ENCODE measurements around the gene TMEM145.
"Not testable (repeated sequence)": the region's sequence is repeated elsewhere in the genome, so short reads cannot be mapped to it uniquely, and the experiment has no call there.

TMEM145 gene

DNA sequence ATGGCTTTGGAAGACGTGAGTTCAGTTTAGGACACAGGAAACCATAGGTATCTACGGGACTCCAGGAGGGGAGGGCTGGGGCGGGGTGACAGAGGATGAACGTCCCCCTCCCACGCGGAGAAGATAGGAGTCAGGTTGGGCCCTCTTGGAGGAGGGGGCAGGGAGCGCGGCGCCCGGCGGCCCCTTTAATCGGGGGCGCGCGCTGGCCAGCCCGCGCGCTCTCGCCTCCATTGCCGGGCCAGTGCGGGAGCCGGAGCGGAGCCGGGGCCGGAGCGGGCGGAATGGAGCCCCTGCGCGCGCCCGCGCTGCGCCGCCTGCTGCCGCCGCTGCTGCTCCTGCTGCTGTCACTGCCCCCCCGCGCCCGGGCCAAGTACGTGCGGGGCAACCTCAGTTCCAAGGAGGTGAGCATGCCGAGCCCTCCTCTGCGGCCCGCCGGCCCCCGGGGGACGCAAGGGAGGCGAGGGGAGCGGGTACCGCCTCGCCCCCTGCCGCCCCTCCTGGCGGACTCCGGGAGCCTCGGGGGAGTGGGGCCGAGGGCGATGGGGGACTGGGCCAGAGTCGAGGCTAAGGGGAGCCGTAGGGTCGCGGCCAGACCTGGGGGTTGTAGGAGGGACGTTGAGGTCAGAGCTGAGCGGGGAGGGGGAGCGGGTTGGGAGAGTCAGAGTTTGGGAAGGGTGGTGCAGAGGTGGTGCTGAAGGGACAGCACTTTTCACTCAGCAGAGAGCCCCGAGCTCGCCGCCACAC, at the start of gene TMEM145:
TMEM145 (plus strand) TSS at position 214 of the 744 bp plus-strand sequence; CDS start at position 282, 68 bp downstream.
- peak; percentile 54 for DNase-seq

- DNase-seq, result not testable (repeated sequence)
These were observed 47.0 kb upstream of the TMEM145 start for GRCh38 chr19:42266105-42266504.

DNA sequence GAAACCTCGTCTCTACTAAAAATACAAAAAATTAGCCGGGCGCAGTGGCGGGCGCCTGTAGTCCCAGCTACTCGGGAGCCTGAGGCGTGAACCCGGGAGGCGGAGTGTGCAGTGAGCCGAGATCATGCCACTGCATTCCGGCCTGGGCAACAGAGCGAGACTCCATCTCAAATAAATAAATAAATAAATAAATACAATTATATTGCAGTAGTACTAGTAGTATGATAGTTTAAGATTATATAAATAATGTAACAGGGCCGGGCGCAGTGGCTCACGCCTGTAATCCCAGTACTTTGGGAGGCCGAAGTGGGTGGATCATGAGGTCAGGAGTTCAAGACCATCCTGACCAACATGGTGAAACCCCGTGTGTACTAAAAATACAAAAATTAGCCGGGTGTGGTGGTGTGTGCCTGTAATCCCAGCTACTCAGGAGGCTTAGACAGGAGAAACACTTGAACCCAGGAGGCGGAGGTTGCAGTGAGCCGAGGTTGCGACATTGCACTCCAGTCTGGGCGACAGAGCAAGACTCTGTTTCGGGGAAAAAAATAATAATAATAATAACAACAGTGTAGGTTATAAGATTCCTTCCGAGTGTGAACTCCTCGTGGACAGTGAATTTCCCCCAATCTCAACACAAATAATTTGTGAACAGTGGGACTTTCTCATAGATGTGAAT, 46.0 kb upstream of the TMEM145 start:
- not testable (repeated sequence) for DNase-seq

GRCh38 chr19:42267644-42268141, 45.4 kb upstream of the TMEM145 start:
- DNase-seq, result no peak

DNA sequence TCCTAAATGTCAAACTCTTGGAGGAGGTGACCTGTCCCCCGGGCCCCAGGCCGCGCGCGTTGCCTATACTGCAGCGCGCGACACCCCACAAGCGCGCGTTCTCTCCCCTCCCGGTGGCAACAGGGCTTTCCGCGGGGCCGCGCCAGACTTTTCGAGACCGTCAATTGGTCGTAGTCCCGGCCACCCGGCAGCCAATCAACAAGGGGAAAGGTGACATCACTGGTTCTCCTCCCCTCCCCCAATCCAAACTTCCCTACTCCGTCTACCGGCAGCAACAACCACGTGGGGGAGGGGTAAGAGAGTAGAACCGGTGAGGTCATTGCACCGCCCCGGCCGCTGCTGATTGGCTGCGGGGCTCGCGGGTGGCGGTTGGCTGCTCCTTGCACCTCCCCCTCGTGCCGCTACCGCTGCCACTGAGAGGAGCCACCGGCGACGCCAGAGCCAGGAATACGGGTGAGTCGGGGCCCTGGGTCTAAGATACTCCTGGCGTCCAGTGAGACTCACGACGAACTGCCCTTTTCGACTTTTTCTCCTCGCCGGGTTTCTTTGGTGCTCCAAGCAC, 44.9 kb upstream of the TMEM145 start:
- DNase-seq, result peak; percentile 98

DNA sequence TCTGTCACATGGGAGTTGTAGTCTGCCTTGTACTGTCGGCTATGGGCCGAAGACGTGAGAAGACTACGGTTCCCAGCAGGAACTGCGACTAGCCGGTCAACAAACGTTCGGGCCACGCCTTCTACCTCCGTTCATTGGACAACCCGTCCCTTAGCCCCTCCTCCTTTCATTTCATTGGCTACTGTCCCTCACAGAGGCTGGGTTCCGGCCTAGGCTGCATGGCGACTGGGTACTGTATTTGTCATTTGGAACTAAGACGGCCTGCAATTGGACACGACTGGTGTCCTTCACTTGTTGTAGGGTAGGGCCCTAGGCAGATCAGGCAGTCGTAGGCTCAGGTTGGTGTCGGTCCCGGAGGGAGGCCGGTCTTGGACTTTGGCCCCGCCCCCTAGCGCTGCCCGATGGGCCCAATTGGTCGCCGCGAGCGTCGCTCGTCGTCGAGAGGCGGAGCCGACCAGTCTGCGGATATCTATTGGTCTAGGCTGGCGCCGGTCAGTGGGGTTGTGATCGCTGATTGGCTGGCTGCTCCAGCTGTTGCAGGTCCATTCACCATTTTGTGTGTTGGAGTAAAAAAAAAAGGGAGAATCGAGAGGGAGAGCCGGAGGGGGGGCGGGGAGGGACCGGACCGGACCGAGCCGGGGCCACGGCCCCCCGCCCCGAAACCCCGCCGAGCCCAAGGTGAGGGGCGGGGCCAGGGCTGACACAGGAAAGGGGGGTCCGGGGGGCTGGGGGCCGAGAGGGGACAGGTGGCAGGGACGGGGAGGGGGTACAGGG, 44.2 kb upstream of the TMEM145 start, which contains the start of gene CIC:
CIC (plus strand) TSS at position 549 of the 774 bp plus-strand sequence. CDS start 2,532 bp downstream, outside the sequence.
- DNase-seq, result peak; percentile 99

DNA sequence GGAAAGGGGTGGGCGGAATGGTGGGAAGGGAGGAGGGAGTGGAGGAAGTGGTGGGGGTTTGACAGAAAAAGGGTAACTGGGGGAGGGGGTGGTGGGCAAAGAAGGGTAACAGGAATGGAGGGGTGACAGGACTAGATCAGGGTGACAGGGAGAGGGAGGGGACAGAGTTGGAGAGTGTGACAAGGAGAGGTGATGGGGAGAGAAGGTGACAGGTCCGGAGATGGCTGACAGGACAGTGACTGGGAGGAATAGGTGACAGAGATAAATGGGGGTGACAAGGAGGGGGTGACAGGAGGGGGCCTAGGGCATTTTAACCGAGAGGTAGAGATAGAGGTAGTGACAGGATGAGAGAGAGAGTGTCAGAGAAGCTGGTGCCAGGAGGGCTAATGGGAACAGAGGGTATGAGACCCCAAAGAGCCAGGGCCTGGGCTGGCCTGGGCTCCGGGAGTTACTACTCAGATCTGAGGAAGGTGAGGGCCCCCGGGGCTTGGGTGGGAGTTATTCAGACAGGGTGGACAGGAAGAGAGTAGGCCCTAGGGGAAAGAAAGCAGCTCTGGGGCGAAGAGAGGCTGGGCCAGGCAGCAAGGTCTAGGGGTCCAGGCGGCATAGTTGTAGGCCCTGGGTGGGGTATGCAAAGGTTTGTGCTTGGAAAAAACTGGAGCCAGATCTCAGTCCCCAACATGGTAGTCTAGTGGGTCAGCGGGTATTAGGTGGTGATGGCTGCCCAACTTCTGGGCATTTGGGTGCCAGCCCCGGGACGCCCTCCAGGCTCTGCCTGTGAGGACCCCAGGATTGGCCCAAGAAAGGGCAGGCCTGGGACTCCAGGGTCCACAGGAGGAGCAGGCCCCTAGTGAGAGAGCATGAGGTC, 43.4 kb upstream of the TMEM145 start:
- no peak for DNase-seq

DNA sequence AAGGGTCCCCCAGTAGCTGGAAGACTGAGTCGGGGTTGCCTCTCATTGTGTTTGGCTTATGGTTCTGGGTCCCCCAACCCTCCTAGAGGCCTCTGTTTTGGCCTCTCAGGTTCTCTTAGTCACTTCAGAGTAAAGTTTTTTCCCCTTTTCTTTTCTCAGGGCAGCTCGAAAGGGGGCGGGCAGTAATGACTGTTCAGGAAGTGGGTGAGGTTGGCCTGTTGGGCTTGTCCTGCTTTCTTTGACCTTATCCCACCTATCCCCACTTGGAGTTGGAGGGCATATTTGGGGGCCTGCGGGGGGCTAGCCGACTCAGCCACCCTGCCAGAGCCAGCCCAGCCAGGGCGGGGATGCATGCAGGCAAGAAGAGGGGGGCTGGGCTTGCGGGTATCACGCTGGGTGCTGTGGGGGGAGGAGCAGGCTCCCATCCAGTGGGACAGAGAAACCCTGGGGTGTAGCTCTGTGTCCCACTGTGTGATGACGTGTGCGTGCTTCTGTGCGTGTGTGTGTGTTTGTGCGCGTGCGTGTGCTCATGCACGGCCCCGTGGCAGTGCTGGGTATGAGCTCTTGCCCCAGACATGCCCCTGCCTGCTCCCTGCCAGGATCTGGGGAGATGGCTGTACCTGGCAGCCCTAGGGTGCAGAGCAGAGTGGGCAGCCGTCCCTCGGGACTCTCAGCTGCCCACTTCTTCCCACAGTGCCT, 42.6 kb upstream of the TMEM145 start:
- DNase-seq, result peak; percentile 67

DNA sequence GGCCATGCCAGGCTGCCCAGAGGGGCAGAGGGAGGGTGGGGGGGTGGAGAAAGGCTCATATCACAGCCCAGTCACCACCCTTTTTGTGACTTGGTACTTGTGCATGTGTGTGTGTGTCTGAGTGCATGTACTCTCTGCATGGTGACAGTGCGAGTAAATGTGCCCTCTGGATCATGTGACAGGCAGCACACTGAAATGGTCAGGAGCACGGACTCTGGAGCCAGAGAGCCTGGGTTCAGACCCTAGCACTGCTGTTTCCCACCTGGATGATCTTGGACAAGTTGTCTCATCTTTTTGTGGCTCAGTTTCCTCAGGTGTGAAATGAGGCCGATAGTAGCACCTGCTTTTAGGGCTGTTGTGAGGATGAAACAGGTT, 42.1 kb upstream of the TMEM145 start:
- no peak for DNase-seq

DNA sequence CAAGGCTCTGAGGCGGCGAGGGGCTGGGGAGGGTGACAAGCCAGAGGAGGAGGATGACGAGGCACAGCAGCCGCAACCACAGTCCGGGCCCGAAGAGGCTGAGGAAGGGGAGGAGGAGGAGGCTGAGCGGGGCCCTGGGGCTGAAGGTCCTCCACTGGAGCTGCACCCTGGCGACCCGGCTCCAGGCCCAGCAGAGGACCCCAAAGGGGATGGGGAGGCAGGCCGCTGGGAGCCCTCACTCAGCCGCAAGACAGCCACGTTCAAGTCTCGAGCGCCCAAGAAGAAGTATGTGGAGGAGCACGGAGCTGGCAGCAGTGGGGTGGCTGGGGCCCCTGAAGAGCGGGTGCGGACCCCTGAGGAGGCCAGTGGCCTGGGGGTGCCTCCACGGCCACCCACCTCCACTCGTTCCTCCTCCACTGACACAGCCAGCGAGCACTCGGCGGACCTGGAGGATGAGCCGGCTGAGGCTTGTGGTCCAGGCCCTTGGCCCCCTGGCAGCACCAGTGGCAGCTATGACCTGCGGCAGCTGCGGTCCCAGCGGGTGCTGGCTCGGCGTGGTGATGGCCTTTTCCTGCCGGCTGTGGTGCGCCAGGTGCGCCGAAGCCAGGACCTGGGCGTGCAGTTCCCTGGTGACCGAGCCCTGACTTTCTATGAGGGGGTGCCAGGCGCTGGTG, 41.1 kb upstream of the TMEM145 start:
- no peak for DNase-seq

GRCh38 chr19:42272535-42272897, 40.6 kb upstream of the TMEM145 start:
- DNase-seq, result no peak

DNA sequence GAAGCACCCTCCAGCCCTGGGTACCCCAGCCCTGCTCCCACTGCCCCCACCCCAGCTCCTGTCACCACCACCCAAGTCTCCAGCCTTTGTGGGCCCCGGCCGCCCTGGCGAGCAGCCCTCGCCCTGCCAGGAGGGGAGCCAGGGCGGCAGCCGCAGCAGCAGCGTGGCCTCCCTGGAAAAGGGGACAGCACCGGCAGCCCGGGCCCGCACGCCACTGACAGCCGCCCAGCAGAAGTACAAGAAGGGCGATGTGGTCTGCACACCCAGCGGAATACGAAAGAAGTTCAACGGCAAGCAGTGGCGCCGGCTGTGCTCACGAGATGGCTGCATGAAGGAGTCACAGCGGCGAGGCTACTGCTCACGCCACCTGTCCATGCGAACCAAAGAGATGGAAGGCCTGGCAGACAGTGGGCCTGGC, 40.1 kb upstream of the TMEM145 start:
- no peak for DNase-seq

GRCh38 chr19:42273407-42274064, 39.6 kb upstream of the TMEM145 start:
- no peak for DNase-seq

- no peak for DNase-seq
These were observed 38.9 kb upstream of the TMEM145 start for GRCh38 chr19:42274065-42274682.

GRCh38 chr19:42275103-42275502, 38.0 kb upstream of the TMEM145 start:
- DNase-seq, result no peak

GRCh38 chr19:42275517-42275916, 37.6 kb upstream of the TMEM145 start:
- DNase-seq, result no peak

- DNase-seq, result no peak
These were observed 36.8 kb upstream of the TMEM145 start for GRCh38 chr19:42276284-42276683.

DNA sequence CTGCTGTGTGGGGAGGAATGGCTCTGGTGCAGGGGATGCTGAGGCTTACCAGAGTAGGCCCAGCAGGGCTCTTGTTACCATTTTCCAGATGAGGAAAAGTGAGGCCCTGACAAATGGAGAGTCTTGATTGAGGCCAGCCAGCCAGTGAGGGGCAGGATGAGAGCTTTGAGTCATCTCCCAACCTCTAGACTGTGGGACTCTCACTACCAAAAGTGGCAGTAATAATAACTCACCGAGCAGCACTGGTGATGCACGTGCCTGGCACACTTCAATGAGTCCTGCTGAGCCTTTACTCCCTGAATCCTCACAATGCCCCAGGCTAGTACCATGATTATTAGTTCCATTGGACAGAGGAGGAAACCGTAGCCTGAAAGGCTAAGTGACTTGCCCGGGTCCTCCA, 36.3 kb upstream of the TMEM145 start:
- no peak for DNase-seq

- no peak for DNase-seq
These were observed 35.2 kb upstream of the TMEM145 start for GRCh38 chr19:42277821-42278451.
